ENCODE results near the gene DBN1. TPM values are rescaled to one million over a fixed set of nuclear protein-coding genes. Genes with fewer than 3 reads are reported as not detected.

DBN1 gene
- polyA plus RNA-seq, 1 donor (not counting 4 experiments of a cell fraction or from before 2014, with no cell fraction given) = 59.4 TPM

GRCh38 chr5:177490992-177491391, 17.6 kb upstream of the DBN1 start:
- no peak for TF ChIP-seq EZH2 (IDR thresholded peaks at IDR 0.05; ENCODE audit: low read length)
- no peak for TF ChIP-seq CTCF (optimal IDR thresholded peaks at IDR 0.05 in 1 of 3, IDR thresholded peaks at IDR 0.05 in 1 of 3, conservative IDR thresholded peaks at IDR 0.05 in 1 of 3; ENCODE audit: extremely low read depth in 1 of 3, insufficient read depth in 2 of 3, low read length in 3 of 3)
- no peaks in the 10 kb centered on the region for H3K27me3 ChIP-seq (ENCODE audit: control insufficient read depth, extremely low read depth, insufficient read depth, low read length)
- peaks cover 36 to 50% of the 10 kb centered on the region in 2 experiments for H3K36me3 ChIP-seq (ENCODE audit: control insufficient read depth in 2 of 2, extremely low read depth in 1 of 2, insufficient read depth in 2 of 2, low read length in 2 of 2)
- no peak overlapping the region for H2AFZ ChIP-seq (ENCODE audit: control insufficient read depth, low read length)
- peaks cover 24% of the 10 kb centered on the region for H3K79me2 ChIP-seq (ENCODE audit: control insufficient read depth, insufficient read depth, low read length)
- no peak overlapping the region for H3K9ac ChIP-seq (ENCODE audit: control insufficient read depth, extremely low read depth, insufficient read depth, low read length)
- H3K4me2 ChIP-seq (ENCODE audit: control insufficient read depth, extremely low read depth, insufficient read depth, low read depth, low read length) = no peak overlapping the region
- FAIRE-seq = no peak
- peaks cover 4% of the 10 kb centered on the region for H3K9me1 ChIP-seq (ENCODE audit: control insufficient read depth, extremely low read depth, insufficient read depth, low read length)
- H3K9me3 ChIP-seq (ENCODE audit: control insufficient read depth, low read depth, low read length) = no peaks in the 10 kb centered on the region
- H4K20me1 ChIP-seq (ENCODE audit: control insufficient read depth, extremely low read depth, insufficient read depth, low read length) = peaks cover 7% of the 10 kb centered on the region
- no peak overlapping the region for H3K27ac ChIP-seq (ENCODE audit: control insufficient read depth, insufficient read depth, low read length)
- no peak for DNase-seq (ENCODE audit: low read depth, low spot score)
- dilution Hi-C loops (cut with MboI; ENCODE audit: extremely low pct_ligation_motif_present, low sequenced_read_pairs) = no loop called here
- no peak overlapping the region for H3K4me3 ChIP-seq (ENCODE audit: control insufficient read depth in 2 of 3, extremely low read depth in 1 of 3, insufficient read depth in 2 of 3, low read depth in 1 of 3, low read length in 3 of 3)
- peaks cover 27% of the 10 kb centered on the region for H3K4me1 ChIP-seq (ENCODE audit: control insufficient read depth, extremely low read depth, insufficient read depth, low read length)

GRCh38 chr5:177490311-177490991, 17.0 kb upstream of the DBN1 start:
- peaks cover 38 to 47% of the 10 kb centered on the region in 2 experiments for H3K36me3 ChIP-seq (ENCODE audit: control insufficient read depth in 2 of 2, extremely low read depth in 1 of 2, insufficient read depth in 2 of 2, low read length in 2 of 2)
- peaks cover 21% of the 10 kb centered on the region for H3K4me1 ChIP-seq (ENCODE audit: control insufficient read depth, extremely low read depth, insufficient read depth, low read length)
- no peak for TF ChIP-seq EZH2 (IDR thresholded peaks at IDR 0.05; ENCODE audit: low read length)
- TF ChIP-seq CTCF (optimal IDR thresholded peaks at IDR 0.05 in 1 of 3, IDR thresholded peaks at IDR 0.05 in 1 of 3, conservative IDR thresholded peaks at IDR 0.05 in 1 of 3; ENCODE audit: extremely low read depth in 1 of 3, insufficient read depth in 2 of 3, low read length in 3 of 3) = no peak
- H4K20me1 ChIP-seq (ENCODE audit: control insufficient read depth, extremely low read depth, insufficient read depth, low read length) = peaks cover 7% of the 10 kb centered on the region
- dilution Hi-C loops (cut with MboI; ENCODE audit: extremely low pct_ligation_motif_present, low sequenced_read_pairs) = no loop called here
- H3K9me3 ChIP-seq (ENCODE audit: control insufficient read depth, low read depth, low read length) = no peaks in the 10 kb centered on the region
- FAIRE-seq (no peak), DNase-seq (ENCODE audit: low read depth, low spot score) (no peak)
- no peaks in the 10 kb centered on the region for H3K27me3 ChIP-seq (ENCODE audit: control insufficient read depth, extremely low read depth, insufficient read depth, low read length)
- H3K9ac ChIP-seq (ENCODE audit: control insufficient read depth, extremely low read depth, insufficient read depth, low read length) = no peak overlapping the region
- peaks cover 2% of the 10 kb centered on the region for H3K9me1 ChIP-seq (ENCODE audit: control insufficient read depth, extremely low read depth, insufficient read depth, low read length)
- H2AFZ ChIP-seq (ENCODE audit: control insufficient read depth, low read length) = no peak overlapping the region
- H3K27ac ChIP-seq (ENCODE audit: control insufficient read depth, insufficient read depth, low read length) = no peak overlapping the region
- no peak overlapping the region for H3K4me3 ChIP-seq (ENCODE audit: control insufficient read depth in 2 of 3, extremely low read depth in 1 of 3, insufficient read depth in 2 of 3, low read depth in 1 of 3, low read length in 3 of 3)
- H3K79me2 ChIP-seq (ENCODE audit: control insufficient read depth, insufficient read depth, low read length) = peaks cover 20% of the 10 kb centered on the region
- H3K4me2 ChIP-seq (ENCODE audit: control insufficient read depth, extremely low read depth, insufficient read depth, low read depth, low read length) = no peak overlapping the region
